ENCODE results near the gene U2SURP. TPM values are rescaled to one million over a fixed set of nuclear protein-coding genes. Genes with fewer than 3 reads are reported as not detected.

Gene U2SURP
- total RNA-seq, 1 experiment from 2014 or later, result 168 TPM

- Histone ChIP-seq H3K9me3 (ENCODE audit: control insufficient read depth, low read depth, low read length) (no peaks in the 10 kb centered on the region), H3K4me1 (ENCODE audit: insufficient read depth, low read length) (no peaks in the 10 kb centered on the region), H3K9ac (ENCODE audit: extremely low read depth, insufficient read length, low read length) (no peak overlapping the region), H3K4me2 (ENCODE audit: insufficient read depth, insufficient read length, low read length) (no peak overlapping the region), H3K27me3 (ENCODE audit: insufficient read depth, low read length) (no peaks in the 10 kb centered on the region), H2BK120ac (ENCODE audit: low read depth, low read length, poor library complexity, severe bottlenecking) (no peak overlapping the region), H3K79me2 (ENCODE audit: insufficient read depth, low read length) (no peaks in the 10 kb centered on the region), H3K23ac (ENCODE audit: insufficient read length, low read depth, low read length) (no peak overlapping the region), H3T11ph (ENCODE audit: low read length) (no peak overlapping the region), H4K8ac (replicated peaks; ENCODE audit: insufficient read length, low read depth, low read length) (no peak overlapping the region), H3K4ac (ENCODE audit: low read depth, low read length) (no peak overlapping the region), H2BK15ac (ENCODE audit: low read depth, low read length) (no peak overlapping the region), H3K56ac (ENCODE audit: insufficient read length, low read depth, low read length) (no peak overlapping the region), H4K20me1 (ENCODE audit: control insufficient read depth, insufficient read depth, insufficient read length) (no peaks in the 10 kb centered on the region), H4K91ac (ENCODE audit: insufficient read length, low read depth, low read length) (no peak overlapping the region), H3K23me2 (ENCODE audit: insufficient read length, low read depth, low read length, poor library complexity, severe bottlenecking) (no peaks in the 10 kb centered on the region), H2BK12ac (ENCODE audit: insufficient read length, low read depth, low read length) (no peak overlapping the region), H3K27ac (ENCODE audit: insufficient read length, low read depth, low read length) (no peak overlapping the region), H3K14ac (ENCODE audit: insufficient read depth, low read length) (no peak overlapping the region), H4K5ac (ENCODE audit: insufficient read length, low read depth, low read length) (no peak overlapping the region), H3K79me1 (ENCODE audit: insufficient read depth, low read depth, low read length, poor library complexity, severe bottlenecking) (no peaks in the 10 kb centered on the region), H2AFZ (ENCODE audit: low read length) (no peak overlapping the region), H2BK5ac (ENCODE audit: insufficient read length, low read length) (no peak overlapping the region), H3K18ac (ENCODE audit: insufficient read length, low read depth, low read length) (no peak overlapping the region), H2BK20ac (ENCODE audit: low read depth, low read length, poor library complexity, severe bottlenecking) (no peak overlapping the region), H2AK5ac (ENCODE audit: insufficient read length, low read length) (no peak overlapping the region)
- H3K4me1 Mint-ChIP-seq, result peaks cover 5% of the 10 kb centered on the region in 2 experiments
- no peak overlapping the region for H3K27ac Mint-ChIP-seq
- H3K4me3 Mint-ChIP-seq, result no peak overlapping the region
- WGBS (ENCODE audit: extremely low coverage, insufficient read length, low lambda C conversion rate), result no CpG with 5 or more reads among the region's 5 CpGs
- DNase-seq, result no peak
- H3K9me3 Mint-ChIP-seq, result no peaks in the 10 kb centered on the region
- TF ChIP-seq CTCF (conservative IDR thresholded peaks at IDR 0.05), result no peak
- no peaks in the 10 kb centered on the region for H3K27me3 Mint-ChIP-seq (ENCODE audit: low read depth)
- no peaks in the 10 kb centered on the region; a peak in 1 of 7 replicates for H3K36me3 Mint-ChIP-seq (ENCODE audit: insufficient read depth in 1 of 3, low read depth in 3 of 3)
Measured at GRCh38 chr3:142990721-142991120, 10.6 kb upstream of the U2SURP start.

All from H9 (cell line).